Hepatocyte (in vitro differentiated cells): ENCODE results near the gene UPF1. TPM values are rescaled to one million over a fixed set of nuclear protein-coding genes. Genes with fewer than 3 reads are reported as not detected.

Experiments used
- DNase-seq: peaks from one replicate; pipeline ENCODE4 v3.0.0-alpha.2; 2016; ENCODE audit warnings: low spot score
- H2AFZ ChIP-seq: fragments of 200-600 bp; sonication (generic); 2 replicates; pipeline ENCODE4 v1.6.0; 2016; ENCODE audit warnings: antibody characterized with exemption, mild to moderate bottlenecking
- H3K27ac ChIP-seq: fragments of 200-600 bp; sonication (generic); 2 replicates; pipeline ENCODE4 v1.5.1; 2016; ENCODE audit warnings: mild to moderate bottlenecking
- H3K27me3 ChIP-seq: fragments of 200-600 bp; sonication (generic); 2 replicates; pipeline ENCODE4 v1.6.1; 2016
- H3K36me3 ChIP-seq: fragments of 200-600 bp; sonication (generic); replicated peaks from 2 replicates; pipeline ENCODE4 v1.5.1; 2016; ENCODE audit warnings: low read depth; ENCODE audit not compliant: insufficient read depth
- H3K4me1 ChIP-seq: fragments of 200-600 bp; sonication (generic); 2 replicates; pipeline ENCODE4 v1.5.1; 2016; ENCODE audit warnings: mild to moderate bottlenecking, moderate library complexity; ENCODE audit not compliant: insufficient read depth
- H3K4me2 ChIP-seq: fragments of 200-600 bp; sonication (generic); 2 replicates; pipeline ENCODE4 v1.6.0; 2016
- H3K4me3 ChIP-seq: fragments of 200-600 bp; sonication (generic); 2 replicates; pipeline ENCODE4 v1.5.1; 2016; ENCODE audit warnings: mild to moderate bottlenecking
- H3K79me2 ChIP-seq: fragments of 200-600 bp; sonication (generic); 2 replicates; pipeline ENCODE4 v1.6.0; 2017; ENCODE audit warnings: mild to moderate bottlenecking
- H3K9me2 ChIP-seq: fragments of 200-600 bp; sonication (generic); replicated peaks from 2 replicates; pipeline ENCODE4 v1.6.0; 2017; ENCODE audit warnings: mild to moderate bottlenecking; ENCODE audit not compliant: insufficient read depth
- H3K9me3 ChIP-seq: fragments of 200-600 bp; sonication (generic); 2 replicates; pipeline ENCODE4 v1.5.1; 2016; ENCODE audit warnings: low read depth, mild to moderate bottlenecking
- H4K20me1 ChIP-seq: fragments of 200-600 bp; sonication (generic); 2 replicates; pipeline ENCODE4 v1.6.0; 2016; ENCODE audit warnings: mild to moderate bottlenecking; ENCODE audit not compliant: insufficient read depth, poor library complexity, severe bottlenecking
- CTCF ChIP-seq: fragments of 200-600 bp; sonication (generic); IDR thresholded peaks from 2 replicates; pipeline ENCODE4 v1.5.1; 2016; ENCODE audit warnings: antibody characterized with exemption, mild to moderate bottlenecking; ENCODE audit not compliant: poor library complexity
- EZH2 ChIP-seq: fragments of 200-600 bp; sonication (generic); IDR thresholded peaks from 2 replicates; pipeline ENCODE4 v1.6.1; 2016; ENCODE audit warnings: antibody characterized with exemption, mild to moderate bottlenecking, borderline replicate concordance
- EZH2phosphoT487 ChIP-seq: fragments of 200-600 bp; sonication (generic); IDR thresholded peaks from one replicate; pipeline ENCODE4 v1.6.1; 2018; ENCODE audit warnings: antibody characterized with exemption, mild to moderate bottlenecking, low read depth, moderate library complexity; ENCODE audit not compliant: unreplicated experiment, severe bottlenecking
- WGBS: methylation state at CpG from one replicate; pipeline ENCODE4 v1.1.6; 2016; ENCODE audit warnings: low lambda C conversion rate; ENCODE audit errors: missing lambda C conversion rate; 5-methylcytosine and 5-hydroxymethylcytosine counted together
- polyA plus RNA-seq: library from polyadenylated mRNA; unstranded; fragments of >200 nt; fragmentation: Nextera tagmentation; extraction: Ambion mirVana; gene quantifications from 2 replicates; pipeline ENCODE4 v1.2.1, GENCODE V29; 2016
- total RNA-seq: library from RNA; depleted of rRNA; stranded (reverse); fragments of >200 nt; gene quantifications from 2 replicates; pipeline ENCODE4 v1.2.3, GENCODE V29; 2014

The UPF1 gene
- total RNA-seq, result 24.5 and 47.2 TPM in 2 replicates
- 22.2 and 27.0 TPM in 2 replicates for polyA plus RNA-seq

- H3K4me2 ChIP-seq, result peak within 1 kb of the TSS; percentile 99
- peaks cover 15% of the 10 kb centered on the region for H3K4me1 ChIP-seq
- H3K36me3 ChIP-seq, result no peaks in the 10 kb centered on the region
- peaks cover 44% of the 10 kb centered on the region for H4K20me1 ChIP-seq
- peak within 1 kb of the TSS; percentile 82 for H3K4me3 ChIP-seq
- H2AFZ ChIP-seq, result peak within 1 kb of the TSS; percentile 100
- peak; percentile 98 for DNase-seq
- peaks cover 51% of the 10 kb centered on the region for H3K79me2 ChIP-seq
- 3% methylated on average over 89 of the region's 96 CpGs for WGBS
- H3K9me2 ChIP-seq, result no peaks in the 10 kb centered on the region
- H3K27me3 ChIP-seq, result no peaks in the 10 kb centered on the region
- peak within 1 kb of the TSS; percentile 96 for H3K27ac ChIP-seq
- H3K9me3 ChIP-seq, result no peaks in the 10 kb centered on the region
- TF ChIP-seq EZH2phosphoT487 (no peak), CTCF (no peak), EZH2 (no peak)
Measured at GRCh38 chr19:18831524-18832305, at the start of gene UPF1. UPF1 (plus strand) TSS chr19:18831959; CDS start chr19:18832210, 251 bp downstream.

DNA sequence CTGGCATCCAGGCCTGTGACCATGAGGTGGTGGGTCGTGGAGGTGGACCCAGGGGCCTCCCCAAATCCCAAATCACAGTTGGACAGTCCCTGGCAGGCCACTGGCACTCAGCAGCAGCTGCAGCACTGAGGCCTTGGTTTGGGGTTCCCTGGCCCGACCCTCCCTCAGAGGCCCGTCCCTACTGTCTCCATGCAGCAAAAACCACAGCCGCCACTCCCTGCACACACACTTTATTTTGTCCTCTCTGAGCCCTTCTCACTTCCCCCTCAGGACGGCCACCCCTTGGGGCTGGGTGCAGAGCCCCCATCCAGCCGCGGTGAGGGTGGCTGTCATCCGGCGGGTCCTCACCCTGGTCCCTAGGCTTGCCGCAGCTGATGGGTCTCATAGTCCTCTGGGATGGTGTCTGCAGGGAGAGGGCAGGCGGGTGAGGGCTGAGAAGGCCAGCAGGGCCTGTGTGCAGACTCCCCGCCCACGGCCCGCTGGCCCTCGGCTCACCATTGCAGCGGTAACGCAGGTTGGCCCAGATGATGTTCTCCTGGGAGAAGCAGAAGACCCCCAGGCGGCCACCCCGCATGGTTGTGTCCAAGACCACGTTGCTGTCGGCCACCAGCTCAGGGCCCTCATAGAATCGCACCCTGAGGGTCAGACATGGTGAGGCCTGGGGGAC is 49.1 kb upstream of the UPF1 start:
- TF ChIP-seq CTCF, result no peak
- TF ChIP-seq EZH2phosphoT487, result no peak
- no peak for TF ChIP-seq EZH2
- Histone ChIP-seq H3K27ac (no peak overlapping the region), H3K36me3 (no peaks in the 10 kb centered on the region), H3K4me3 (no peak overlapping the region), H3K4me1 (peaks cover under 1% of the 10 kb centered on the region), H3K79me2 (no peaks in the 10 kb centered on the region), H3K9me3 (no peaks in the 10 kb centered on the region), H3K27me3 (peaks cover 35% of the 10 kb centered on the region), H2AFZ (no peak overlapping the region), H4K20me1 (no peaks in the 10 kb centered on the region), H3K4me2 (no peak overlapping the region), H3K9me2 (no peaks in the 10 kb centered on the region)
- 87% methylated on average over 19 of the region's 22 CpGs for WGBS
- DNase-seq, result no peak

GRCh38 chr19:18783958-18784785 is 47.6 kb upstream of the UPF1 start:
- H3K9me3 ChIP-seq, result no peaks in the 10 kb centered on the region
- no peaks in the 10 kb centered on the region for H3K9me2 ChIP-seq
- no peak for DNase-seq
- no peak for TF ChIP-seq CTCF
- TF ChIP-seq EZH2phosphoT487, result no peak
- TF ChIP-seq EZH2, result no peak
- no peak overlapping the region for H2AFZ ChIP-seq
- H3K4me3 ChIP-seq, result no peak overlapping the region
- peaks cover 5% of the 10 kb centered on the region for H3K4me1 ChIP-seq
- no peaks in the 10 kb centered on the region for H3K79me2 ChIP-seq
- H3K4me2 ChIP-seq, result no peak overlapping the region
- 88% methylated on average over 19 of the region's 19 CpGs for WGBS
- H3K27me3 ChIP-seq, result peaks cover 40% of the 10 kb centered on the region
- no peak overlapping the region for H3K27ac ChIP-seq
- no peaks in the 10 kb centered on the region for H3K36me3 ChIP-seq
- H4K20me1 ChIP-seq, result no peaks in the 10 kb centered on the region
